ENCODE data around the gene OR52N4.

GRCh38 chr11:5738431-5738830 is 15.6 kb upstream of the OR52N4 start:
- TF ChIP-seq, protein P1, sequence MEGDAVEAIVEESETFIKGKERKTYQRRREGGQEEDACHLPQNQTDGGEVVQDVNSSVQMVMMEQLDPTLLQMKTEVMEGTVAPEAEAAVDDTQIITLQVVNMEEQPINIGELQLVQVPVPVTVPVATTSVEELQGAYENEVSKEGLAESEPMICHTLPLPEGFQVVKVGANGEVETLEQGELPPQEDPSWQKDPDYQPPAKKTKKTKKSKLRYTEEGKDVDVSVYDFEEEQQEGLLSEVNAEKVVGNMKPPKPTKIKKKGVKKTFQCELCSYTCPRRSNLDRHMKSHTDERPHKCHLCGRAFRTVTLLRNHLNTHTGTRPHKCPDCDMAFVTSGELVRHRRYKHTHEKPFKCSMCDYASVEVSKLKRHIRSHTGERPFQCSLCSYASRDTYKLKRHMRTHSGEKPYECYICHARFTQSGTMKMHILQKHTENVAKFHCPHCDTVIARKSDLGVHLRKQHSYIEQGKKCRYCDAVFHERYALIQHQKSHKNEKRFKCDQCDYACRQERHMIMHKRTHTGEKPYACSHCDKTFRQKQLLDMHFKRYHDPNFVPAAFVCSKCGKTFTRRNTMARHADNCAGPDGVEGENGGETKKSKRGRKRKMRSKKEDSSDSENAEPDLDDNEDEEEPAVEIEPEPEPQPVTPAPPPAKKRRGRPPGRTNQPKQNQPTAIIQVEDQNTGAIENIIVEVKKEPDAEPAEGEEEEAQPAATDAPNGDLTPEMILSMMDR (conservative IDR thresholded peaks at IDR 0.05; ENCODE audit: low read length), result no peak
- TF ChIP-seq EZH2phosphoT487 (IDR thresholded peaks at IDR 0.05; ENCODE audit: borderline replicate concordance), result no peak
